Activated T-helper 1 cell treated with Interleukin-2 at 50 U/mL for 16 hours (primary cell): Measurements from ENCODE around the gene CLSTN2.

Experiments used
- DNase-seq: peaks from one replicate; pipeline ENCODE4 v3.0.0-alpha.2; 2020; ENCODE audit warnings: low read depth

Gene CLSTN2

GRCh38 chr3:140461250-140461649 is 526.3 kb downstream of the CLSTN2 start:
- DNase-seq: no peak

- no peak for DNase-seq
Measured at GRCh38 chr3:140463355-140463754, 528.4 kb downstream of the CLSTN2 start.

GRCh38 chr3:140465988-140466387 is 531.0 kb downstream of the CLSTN2 start:
- DNase-seq: no peak

- no peak for DNase-seq
Measured at GRCh38 chr3:140466535-140466934, 531.5 kb downstream of the CLSTN2 start.

GRCh38 chr3:140467104-140467577 is 532.2 kb downstream of the CLSTN2 start:
- DNase-seq: no peak

GRCh38 chr3:140467796-140468315 is 532.9 kb downstream of the CLSTN2 start:
- DNase-seq: no peak

GRCh38 chr3:140468407-140468806 is 533.4 kb downstream of the CLSTN2 start:
- no peak for DNase-seq

GRCh38 chr3:140469491-140469890 is 534.5 kb downstream of the CLSTN2 start:
- DNase-seq: no peak

GRCh38 chr3:140470211-140470610 is 535.2 kb downstream of the CLSTN2 start:
- DNase-seq: no peak

GRCh38 chr3:140470962-140471361 is 536.0 kb downstream of the CLSTN2 start:
- DNase-seq: no peak

GRCh38 chr3:140472306-140473020 is 537.5 kb downstream of the CLSTN2 start:
- DNase-seq: no peak

GRCh38 chr3:140487566-140487965 is 552.6 kb downstream of the CLSTN2 start:
- DNase-seq: no peak

- DNase-seq: no peak
Measured at GRCh38 chr3:140493271-140493670, 558.3 kb downstream of the CLSTN2 start.

GRCh38 chr3:140494970-140495369 is 560.0 kb downstream of the CLSTN2 start:
- DNase-seq: no peak

- no peak for DNase-seq
Measured at GRCh38 chr3:140497331-140497730, 562.3 kb downstream of the CLSTN2 start.

GRCh38 chr3:140499114-140499757 is 564.3 kb downstream of the CLSTN2 start:
- DNase-seq: no peak

- DNase-seq: no peak
Measured at GRCh38 chr3:140500473-140500872, 565.5 kb downstream of the CLSTN2 start.

GRCh38 chr3:140501061-140501769 is 566.2 kb downstream of the CLSTN2 start:
- no peak for DNase-seq

GRCh38 chr3:140501770-140502364 is 566.9 kb downstream of the CLSTN2 start:
- DNase-seq: no peak

GRCh38 chr3:140505213-140505612 is 570.2 kb downstream of the CLSTN2 start:
- no peak for DNase-seq

GRCh38 chr3:140505876-140506275 is 570.9 kb downstream of the CLSTN2 start:
- DNase-seq: no peak

GRCh38 chr3:140508550-140508949 is 573.6 kb downstream of the CLSTN2 start:
- no peak for DNase-seq
